MCF 10A (cell line): Measurements from ENCODE around the gene SND1. TPM values are rescaled to one million over a fixed set of nuclear protein-coding genes. Genes with fewer than 3 reads are reported as not detected.

Experiments used
- BruUV-seq: library from RNA; stranded (reverse); fragments of 400-500 nt; replicated peaks from 2 replicates; lab custom pipeline; 2021; lab: Mats Ljungman, UMichigan
- CTCF ChIA-PET: fragments of 300-600 bp; sonication (Branson Sonifier 250); formaldehyde crosslinking; extraction: SDS; loops from one replicate; lab custom pipeline; 2021; ENCODE audit warnings: antibody characterized with exemption, inconsistent platforms; lab: Yijun Ruan, JAX
- POLR2A ChIA-PET: fragments of 300-600, 350-650 bp; sonication (Branson Sonifier 250); formaldehyde crosslinking; extraction: SDS; loops from one replicate; lab custom pipeline; 2020; ENCODE audit warnings: antibody characterized with exemption, inconsistent platforms; lab: Yijun Ruan, JAX
- DNase-seq: peaks from one replicate; pipeline ENCODE4 v3.0.0-alpha.2; 2018; ENCODE audit not compliant: unreplicated experiment
- H3K27ac Mint-ChIP-seq: one replicate; pipeline ENCODE4 v1.8.0; 2022; ENCODE audit warnings: mild to moderate bottlenecking, low read depth, mixed read lengths; ENCODE audit not compliant: unreplicated experiment
- H3K27me3 Mint-ChIP-seq: one replicate; pipeline ENCODE4 v1.8.0; 2022; ENCODE audit warnings: mixed read lengths; ENCODE audit not compliant: insufficient read depth, unreplicated experiment
- H3K36me3 Mint-ChIP-seq: one replicate; pipeline ENCODE4 v1.8.0; 2022; ENCODE audit warnings: mild to moderate bottlenecking, moderate library complexity, mixed read lengths; ENCODE audit not compliant: insufficient read depth, unreplicated experiment
- H3K4me1 Mint-ChIP-seq: one replicate; pipeline ENCODE4 v1.8.0; 2022; ENCODE audit warnings: mixed read lengths; ENCODE audit not compliant: insufficient read depth, unreplicated experiment
- H3K4me3 Mint-ChIP-seq: one replicate; pipeline ENCODE4 v1.8.0; 2022; ENCODE audit warnings: mild to moderate bottlenecking, moderate library complexity, mixed read lengths; ENCODE audit not compliant: unreplicated experiment
- H3K9me3 Mint-ChIP-seq: one replicate; pipeline ENCODE4 v1.8.0; 2022; ENCODE audit warnings: mixed read lengths; ENCODE audit not compliant: unreplicated experiment
- intact Hi-C: fragments of 100-400 bp; cut with micrococcal nuclease; formaldehyde crosslinking; loops from 2 replicates; pipeline ENCODE4 v1.14.1; 2022
- total RNA-seq: library from RNA; stranded (reverse); gene quantifications from 2 replicates; pipeline ENCODE4 v1.2.3, GENCODE V29; 2022
- TF ChIP-seq, protein P1 (sequence below): fragments of 200-600 bp; IDR thresholded peaks from one replicate; pipeline ENCODE4 v1.8.0; 2022; ENCODE audit warnings: antibody characterized with exemption, mild to moderate bottlenecking; ENCODE audit not compliant: unreplicated experiment

Gene SND1
- total RNA-seq, 1 experiment from 2014 or later: 297 TPM

DNA sequence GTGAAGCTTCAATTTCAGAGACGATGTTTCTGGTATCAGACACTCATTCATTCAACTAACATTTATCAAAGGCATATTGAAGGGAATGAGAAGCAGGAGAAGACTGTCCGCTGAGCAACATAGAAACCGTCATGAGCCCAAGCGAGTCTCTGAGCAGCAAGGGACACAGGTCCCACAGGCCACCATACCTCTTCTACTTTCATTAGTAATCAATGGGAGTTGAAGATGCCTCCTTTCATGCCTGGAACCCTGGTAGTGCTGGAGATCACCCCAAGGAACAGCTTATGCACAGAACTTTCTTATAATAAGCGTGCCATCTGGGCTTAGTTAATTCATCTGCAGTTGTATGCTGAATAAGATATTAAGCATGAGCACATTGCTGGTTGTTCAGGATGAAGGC, 35.3 kb upstream of the SND1 start:
- H3K36me3 Mint-ChIP-seq: no peaks in the 10 kb centered on the region
- H3K27me3 Mint-ChIP-seq: peaks cover 100% of the 10 kb centered on the region
- POLR2A ChIA-PET: interaction anchor here (1.2 kb wide), 1 partner anchor 10 kb away, joined by 3 read pairs; no protein-coding TSS in a partner anchor
- H3K27ac Mint-ChIP-seq: no peak overlapping the region
- intact Hi-C loops: no loop called here
- no peak for DNase-seq
- no peaks in the 10 kb centered on the region for H3K4me1 Mint-ChIP-seq
- no TSS peak for BruUV-seq
- CTCF ChIA-PET: no interaction called here
- H3K4me3 Mint-ChIP-seq: no peak overlapping the region
- H3K9me3 Mint-ChIP-seq: peaks cover 8% of the 10 kb centered on the region
- TF ChIP-seq, protein P1, sequence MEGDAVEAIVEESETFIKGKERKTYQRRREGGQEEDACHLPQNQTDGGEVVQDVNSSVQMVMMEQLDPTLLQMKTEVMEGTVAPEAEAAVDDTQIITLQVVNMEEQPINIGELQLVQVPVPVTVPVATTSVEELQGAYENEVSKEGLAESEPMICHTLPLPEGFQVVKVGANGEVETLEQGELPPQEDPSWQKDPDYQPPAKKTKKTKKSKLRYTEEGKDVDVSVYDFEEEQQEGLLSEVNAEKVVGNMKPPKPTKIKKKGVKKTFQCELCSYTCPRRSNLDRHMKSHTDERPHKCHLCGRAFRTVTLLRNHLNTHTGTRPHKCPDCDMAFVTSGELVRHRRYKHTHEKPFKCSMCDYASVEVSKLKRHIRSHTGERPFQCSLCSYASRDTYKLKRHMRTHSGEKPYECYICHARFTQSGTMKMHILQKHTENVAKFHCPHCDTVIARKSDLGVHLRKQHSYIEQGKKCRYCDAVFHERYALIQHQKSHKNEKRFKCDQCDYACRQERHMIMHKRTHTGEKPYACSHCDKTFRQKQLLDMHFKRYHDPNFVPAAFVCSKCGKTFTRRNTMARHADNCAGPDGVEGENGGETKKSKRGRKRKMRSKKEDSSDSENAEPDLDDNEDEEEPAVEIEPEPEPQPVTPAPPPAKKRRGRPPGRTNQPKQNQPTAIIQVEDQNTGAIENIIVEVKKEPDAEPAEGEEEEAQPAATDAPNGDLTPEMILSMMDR: no peak

DNA sequence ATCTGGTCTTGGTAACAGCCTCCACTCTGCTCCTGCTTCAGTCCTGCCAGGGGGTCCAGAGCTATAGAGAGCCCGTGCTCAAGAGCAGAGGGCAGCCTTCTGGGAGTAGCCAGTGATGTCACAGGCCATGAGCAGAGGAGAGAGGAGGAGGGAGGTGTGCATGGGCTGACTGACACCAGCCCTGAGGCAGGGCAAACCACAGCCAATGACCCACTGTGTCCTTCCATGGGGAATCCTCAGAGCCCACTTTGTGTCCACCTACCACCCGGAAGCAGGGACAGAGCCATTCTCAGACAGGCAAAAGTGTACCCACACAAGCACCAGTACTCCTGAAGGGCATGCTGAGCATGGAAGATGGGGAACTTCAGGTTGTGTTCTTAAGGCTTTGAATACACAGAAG, 34.0 kb upstream of the SND1 start, which contains the start of gene PAX4:
TSS of gene PAX4 (minus strand) at position 101 of the 400 bp plus-strand sequence. CDS start 2,214 bp downstream, outside the sequence.
- H3K4me3 Mint-ChIP-seq: no peak within 1 kb of the TSS
- CTCF ChIA-PET: no interaction called here
- no peaks in the 10 kb centered on the region for H3K36me3 Mint-ChIP-seq
- BruUV-seq: no TSS peak
- intact Hi-C loops: no loop called here
- H3K27ac Mint-ChIP-seq: no peak within 1 kb of the TSS
- no peaks in the 10 kb centered on the region for H3K9me3 Mint-ChIP-seq
- no peaks in the 10 kb centered on the region for H3K4me1 Mint-ChIP-seq
- H3K27me3 Mint-ChIP-seq: peaks cover 100% of the 10 kb centered on the region
- TF ChIP-seq, protein P1: no peak
- POLR2A ChIA-PET: no interaction called here
- DNase-seq: no peak

DNA sequence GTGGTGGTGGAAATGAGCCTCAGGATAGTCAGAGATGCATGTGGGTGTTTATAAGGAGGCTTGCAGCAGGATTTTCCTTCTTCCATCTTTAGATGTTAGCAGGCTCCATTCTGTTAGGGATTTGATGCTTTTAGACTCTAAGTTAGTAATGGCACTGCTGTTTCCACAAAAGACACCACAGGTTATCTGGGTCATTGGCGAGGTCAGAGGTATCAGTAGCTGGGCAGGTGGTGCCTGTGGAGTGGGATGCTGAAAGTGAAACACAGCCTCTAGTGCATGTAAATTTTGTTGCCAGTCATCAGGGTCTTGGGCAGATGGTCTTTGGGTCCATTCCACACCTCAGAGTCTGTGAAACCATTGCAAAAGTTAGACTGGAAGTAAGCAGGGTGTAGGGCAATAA, 33.2 kb upstream of the SND1 start:
- Mint-ChIP-seq H3K27ac (no peak overlapping the region), H3K9me3 (no peaks in the 10 kb centered on the region), H3K4me1 (no peaks in the 10 kb centered on the region), H3K36me3 (no peaks in the 10 kb centered on the region), H3K27me3 (peaks cover 100% of the 10 kb centered on the region), H3K4me3 (no peak overlapping the region)
- POLR2A ChIA-PET: no interaction called here
- DNase-seq: no peak
- CTCF ChIA-PET: no interaction called here
- TF ChIP-seq, protein P1: no peak
- no TSS peak for BruUV-seq
- intact Hi-C loops: no loop called here

DNA sequence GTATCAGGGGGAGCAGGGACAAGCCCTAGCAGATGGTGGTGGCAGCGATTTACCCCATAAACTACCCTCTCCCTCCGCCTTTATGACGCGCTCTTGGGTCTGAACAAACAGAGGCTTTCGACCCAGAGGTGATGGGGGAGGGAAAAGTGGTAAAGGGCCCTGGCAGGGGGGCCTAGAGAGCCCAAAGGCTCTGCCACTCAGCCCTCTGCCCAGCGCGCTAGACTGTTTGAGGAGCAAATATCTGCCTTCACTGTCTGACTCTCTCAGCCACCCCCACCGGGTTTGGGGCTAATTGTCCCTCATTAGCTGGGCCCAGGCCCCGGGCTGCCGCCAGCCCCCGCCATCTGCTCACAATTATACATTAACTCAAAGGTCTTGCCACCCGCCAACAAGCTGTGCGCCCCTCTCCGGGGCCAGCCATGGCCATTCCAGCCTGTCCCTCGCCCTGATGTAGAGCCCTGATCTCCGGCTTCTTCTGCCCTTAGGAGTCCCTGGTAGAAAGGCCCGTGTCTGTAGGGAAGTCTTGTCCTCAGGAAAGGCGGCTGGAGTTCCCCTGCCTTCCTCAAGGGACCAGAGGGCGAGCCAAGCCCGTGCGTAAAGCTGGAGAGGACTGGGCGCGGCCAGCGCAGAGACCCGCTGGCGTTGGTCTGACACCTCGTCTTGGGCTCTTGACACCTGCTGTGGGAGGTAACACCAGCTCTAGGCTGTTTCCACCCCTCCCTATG, 32.2 kb upstream of the SND1 start:
- no TSS peak for BruUV-seq
- Mint-ChIP-seq H3K9me3 (no peaks in the 10 kb centered on the region), H3K27me3 (peaks cover 100% of the 10 kb centered on the region), H3K36me3 (no peaks in the 10 kb centered on the region), H3K4me3 (no peak overlapping the region), H3K4me1 (no peaks in the 10 kb centered on the region), H3K27ac (no peak overlapping the region)
- intact Hi-C loops: no loop called here
- ChIA-PET POLR2A (no interaction called here), CTCF (interaction anchor here (0.7 kb wide), 1 partner anchor 369 kb away, joined by 3 read pairs; no protein-coding TSS in a partner anchor)
- DNase-seq: no peak
- TF ChIP-seq, protein P1: no peak
